Measurements from ENCODE around the gene AK8. TPM values are rescaled to one million over a fixed set of nuclear protein-coding genes. Genes with fewer than 3 reads are reported as not detected.

AK8 gene
- total and polyA plus RNA-seq, 9 of the 15 experiments (the other 6 are each of a cell fraction or from before 2014, with no cell fraction given), result 0.06 to 0.37 TPM; not detected in 7

DNA sequence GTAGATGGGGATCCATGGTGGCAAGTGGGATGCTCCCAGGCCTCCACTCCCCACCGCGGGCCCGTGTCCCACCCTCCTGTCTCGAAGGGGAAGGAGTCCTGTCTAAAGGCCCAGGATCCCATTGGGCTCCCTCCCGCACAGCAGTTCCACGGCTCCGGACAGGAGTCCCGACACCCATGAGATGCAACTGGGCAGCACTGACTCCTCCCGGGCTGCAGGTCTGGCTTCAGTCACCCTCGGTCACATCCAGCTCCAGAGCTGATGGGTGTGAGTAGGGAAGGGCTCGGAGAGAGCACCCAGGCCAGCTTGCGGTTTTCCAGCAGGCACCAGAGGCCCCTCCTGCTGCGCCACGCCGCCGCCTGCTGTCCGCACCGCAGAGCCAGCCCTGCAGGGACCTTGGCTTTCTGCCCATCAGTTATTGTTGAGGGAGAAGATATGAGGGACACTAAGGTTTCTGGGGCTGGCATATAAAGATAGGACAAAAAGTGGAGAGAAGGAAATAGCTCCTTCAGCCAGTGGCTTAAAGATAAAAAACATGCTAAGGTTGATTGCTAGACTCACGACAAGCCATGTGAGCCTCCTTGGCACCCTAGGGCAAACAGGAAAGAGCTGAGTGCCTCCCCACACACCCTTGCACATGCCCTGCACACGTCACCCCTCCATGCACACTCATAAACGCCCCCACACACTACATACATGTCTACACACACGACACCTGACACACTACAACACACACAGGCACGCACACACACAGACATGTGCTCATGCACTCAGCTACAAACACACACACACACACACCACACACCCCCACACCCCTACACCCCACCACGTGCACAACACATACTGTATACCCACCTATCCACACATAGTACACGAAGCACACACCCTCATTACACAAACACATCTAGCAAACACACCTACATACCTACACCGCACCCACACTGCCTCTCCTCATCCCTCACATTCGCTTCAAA, 79.0 kb downstream of the AK8 start (continued):
- TF ChIP-seq, protein P1, sequence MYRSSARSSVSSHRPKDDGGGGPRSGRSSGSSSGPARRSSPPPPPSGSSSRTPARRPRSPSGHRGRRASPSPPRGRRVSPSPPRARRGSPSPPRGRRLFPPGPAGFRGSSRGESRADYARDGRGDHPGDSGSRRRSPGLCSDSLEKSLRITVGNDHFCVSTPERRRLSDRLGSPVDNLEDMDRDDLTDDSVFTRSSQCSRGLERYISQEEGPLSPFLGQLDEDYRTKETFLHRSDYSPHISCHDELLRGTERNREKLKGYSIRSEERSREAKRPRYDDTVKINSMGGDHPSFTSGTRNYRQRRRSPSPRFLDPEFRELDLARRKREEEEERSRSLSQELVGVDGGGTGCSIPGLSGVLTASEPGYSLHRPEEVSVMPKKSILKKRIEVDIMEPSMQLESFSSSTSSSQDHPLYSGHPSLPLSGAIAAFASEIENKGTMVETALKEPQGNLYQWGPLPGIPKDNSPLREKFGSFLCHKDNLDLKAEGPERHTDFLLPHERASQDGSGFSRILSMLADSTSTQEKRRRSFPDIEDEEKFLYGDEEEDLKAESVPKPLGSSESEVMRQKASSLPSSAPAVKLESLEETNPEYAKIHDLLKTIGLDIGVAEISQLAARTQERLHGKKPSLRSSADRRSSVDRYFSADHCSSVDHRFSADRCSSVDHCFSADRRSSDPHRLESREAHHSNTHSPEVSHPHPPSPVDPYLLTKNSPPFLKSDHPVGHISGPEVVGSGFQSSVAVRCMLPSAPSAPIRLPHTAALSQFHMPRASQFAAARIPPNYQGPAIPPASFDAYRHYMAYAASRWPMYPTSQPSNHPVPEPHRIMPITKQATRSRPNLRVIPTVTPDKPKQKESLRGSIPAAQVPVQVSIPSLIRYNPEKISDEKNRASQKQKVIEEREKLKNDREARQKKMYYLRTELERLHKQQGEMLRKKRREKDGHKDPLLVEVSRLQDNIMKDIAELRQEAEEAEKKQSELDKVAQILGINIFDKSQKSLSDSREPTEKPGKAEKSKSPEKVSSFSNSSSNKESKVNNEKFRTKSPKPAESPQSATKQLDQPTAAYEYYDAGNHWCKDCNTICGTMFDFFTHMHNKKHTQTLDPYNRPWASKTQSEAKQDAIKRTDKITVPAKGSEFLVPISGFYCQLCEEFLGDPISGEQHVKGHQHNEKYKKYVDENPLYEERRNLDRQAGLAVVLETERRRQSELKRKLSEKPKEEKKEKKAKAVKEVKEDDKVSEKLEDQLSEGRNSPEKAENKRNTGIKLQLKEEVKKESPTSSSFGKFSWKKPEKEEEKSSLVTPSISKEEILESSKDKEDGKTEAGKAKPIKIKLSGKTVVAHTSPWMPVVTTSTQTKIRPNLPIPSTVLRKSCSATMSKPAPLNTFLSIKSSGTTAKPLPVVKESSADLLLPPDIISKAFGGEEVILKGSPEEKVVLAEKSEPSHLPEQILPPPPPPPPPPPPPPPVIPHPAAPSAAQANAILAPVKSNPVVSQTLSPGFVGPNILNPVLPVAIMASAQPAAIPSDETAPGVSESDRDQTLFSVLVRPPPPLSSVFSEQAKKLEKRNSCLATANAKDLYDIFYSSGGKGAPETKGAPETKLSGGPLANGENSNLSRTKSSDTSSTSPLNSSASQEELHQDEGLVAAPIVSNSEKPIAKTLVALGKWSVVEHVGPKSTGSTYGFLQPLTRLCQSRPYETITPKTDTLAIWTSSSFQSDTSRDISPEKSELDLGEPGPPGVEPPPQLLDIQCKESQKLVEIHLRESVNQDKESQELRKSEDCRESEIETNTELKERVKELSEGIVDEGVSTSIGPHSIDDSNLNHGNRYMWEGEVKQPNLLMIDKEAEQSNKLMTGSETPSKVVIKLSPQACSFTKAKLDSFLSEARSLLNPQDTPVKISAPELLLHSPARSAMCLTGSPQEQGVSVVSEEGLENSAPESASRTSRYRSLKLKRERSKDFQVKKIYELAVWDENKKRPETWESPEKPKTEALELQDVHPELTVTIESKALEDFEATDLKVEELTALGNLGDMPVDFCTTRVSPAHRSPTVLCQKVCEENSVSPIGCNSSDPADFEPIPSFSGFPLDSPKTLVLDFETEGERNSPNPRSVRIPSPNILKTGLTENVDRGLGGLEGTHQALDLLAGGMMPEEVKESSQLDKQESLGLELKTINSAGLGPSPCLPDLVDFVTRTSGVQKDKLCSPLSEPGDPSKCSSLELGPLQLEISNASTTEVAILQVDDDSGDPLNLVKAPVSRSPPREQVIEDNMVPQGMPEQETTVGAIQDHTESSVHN (IDR thresholded peaks at IDR 0.05; ENCODE audit: borderline replicate concordance in 1 of 2, low read depth in 1 of 2), result no peak
- peak; percentile 64; the same call in 1 of the 2 replicates for TF ChIP-seq FOSL1 (tag; conservative IDR thresholded peaks at IDR 0.05)
- TF ChIP-seq ZNF165 (CRISPR knock-in tag; IDR thresholded peaks at IDR 0.05; ENCODE audit: borderline replicate concordance), result no peak
- TF ChIP-seq MITF (IDR thresholded peaks at IDR 0.05), result 0 out of 2 replicates have a peak, but pooled peaks have one; percentile 31
- TF ChIP-seq, protein P2, sequence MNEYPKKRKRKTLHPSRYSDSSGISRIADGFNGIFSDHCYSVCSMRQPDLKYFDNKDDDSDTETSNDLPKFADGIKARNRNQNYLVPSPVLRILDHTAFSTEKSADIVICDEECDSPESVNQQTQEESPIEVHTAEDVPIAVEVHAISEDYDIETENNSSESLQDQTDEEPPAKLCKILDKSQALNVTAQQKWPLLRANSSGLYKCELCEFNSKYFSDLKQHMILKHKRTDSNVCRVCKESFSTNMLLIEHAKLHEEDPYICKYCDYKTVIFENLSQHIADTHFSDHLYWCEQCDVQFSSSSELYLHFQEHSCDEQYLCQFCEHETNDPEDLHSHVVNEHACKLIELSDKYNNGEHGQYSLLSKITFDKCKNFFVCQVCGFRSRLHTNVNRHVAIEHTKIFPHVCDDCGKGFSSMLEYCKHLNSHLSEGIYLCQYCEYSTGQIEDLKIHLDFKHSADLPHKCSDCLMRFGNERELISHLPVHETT (CRISPR knock-in tag; conservative IDR thresholded peaks at IDR 0.05 in 1 of 2, IDR thresholded peaks at IDR 0.05 in 1 of 2), result peak in 1 of 2 experiments; percentile 69; a peak in 1 of 4 replicates
- TF ChIP-seq ZFP36 (IDR thresholded peaks at IDR 0.05; ENCODE audit: low read depth, low read length, partially characterized antibody), result no peak
- peak; percentile 98 for TF ChIP-seq CBFA2T3 (IDR thresholded peaks at IDR 0.05)
- TF ChIP-seq GABPB1 (CRISPR knock-in tag; IDR thresholded peaks at IDR 0.05), result peak; percentile 67
- TF ChIP-seq TRIM24 (IDR thresholded peaks at IDR 0.05), result peak; percentile 89 to 94
- peak; percentile 70 for TF ChIP-seq ZNF197 (CRISPR knock-in tag; IDR thresholded peaks at IDR 0.05; ENCODE audit: low read depth)
- peak; percentile 94 to 95 for TF ChIP-seq TEAD1 (CRISPR knock-in tag; IDR thresholded peaks at IDR 0.05)
- no peak for TF ChIP-seq GABPB2 (CRISPR knock-in tag; conservative IDR thresholded peaks at IDR 0.05)
- no peak for TF ChIP-seq BCL6 (CRISPR knock-in tag; IDR thresholded peaks at IDR 0.05)
- TF ChIP-seq DMBX1 (CRISPR knock-in tag; IDR thresholded peaks at IDR 0.05; ENCODE audit: borderline replicate concordance), result peak; percentile 68; the same call in 1 of the 2 replicates
- TF ChIP-seq POLR2AphosphoS5 (IDR thresholded peaks at IDR 0.05; ENCODE audit: control insufficient read depth, insufficient read depth, low read depth, low read length), result peak; percentile 93

Measured in K562 (cell line).